ENCODE data around the gene CEP112. TPM values are rescaled to one million over a fixed set of nuclear protein-coding genes. Genes with fewer than 3 reads are reported as not detected.

Gene CEP112
- total RNA-seq, 1 experiment from 2014 or later: 9.5 TPM

DNA sequence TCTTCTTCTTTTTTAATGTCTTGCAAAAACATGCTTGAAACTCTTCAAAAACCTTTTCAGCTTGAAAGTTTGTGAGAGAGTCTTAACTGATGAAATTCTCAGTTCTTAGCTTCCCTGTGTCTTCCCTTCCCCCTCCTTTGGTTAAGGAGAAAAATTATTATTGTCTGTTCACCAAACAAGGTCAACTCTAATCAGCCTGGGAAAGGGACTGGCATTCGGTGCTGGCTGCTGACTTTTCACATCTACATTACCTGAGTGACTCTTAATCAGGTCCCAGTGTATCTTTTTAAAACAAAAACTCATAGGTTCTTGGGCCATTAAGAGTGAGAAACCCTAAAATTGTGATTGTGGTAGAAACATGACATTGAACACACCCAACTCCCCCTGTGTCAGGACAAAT lies 591.4 kb downstream of the CEP112 start:
- intact Hi-C loops (cut with micrococcal nuclease; ENCODE audit: unreplicated experiment) (no loop called here), in situ Hi-C loops (cut with HindIII; ENCODE audit: low pct_unique_long_range_greater_than_20kb, low sequenced_read_pairs) (no loop called here)
- BruUV-seq (replicated peaks): no TSS peak
- Histone ChIP-seq H3K4me3 (ENCODE audit: low read depth in 2 of 2, low read length in 2 of 2) (no peak overlapping the region), H3K27ac (ENCODE audit: low read length) (no peak overlapping the region), H3K9me3 (ENCODE audit: control insufficient read depth, insufficient read depth, low read depth, low read length) (no peaks in the 10 kb centered on the region), H3K36me3 (ENCODE audit: control insufficient read depth, insufficient read depth, low read length) (no peaks in the 10 kb centered on the region), H3K4me1 (ENCODE audit: control insufficient read depth, insufficient read depth, low read length) (no peaks in the 10 kb centered on the region), H3K27me3 (ENCODE audit: control insufficient read depth, insufficient read depth, low read length) (no peaks in the 10 kb centered on the region)
- no peak for DNase-seq (ENCODE audit: low read depth, low spot score)
- no peak for ATAC-seq
- CTCF ChIA-PET: no interaction called here
- TF ChIP-seq TCF7L2 (IDR thresholded peaks at IDR 0.05; ENCODE audit: low read depth, low read length) (no peak), SIN3A (IDR thresholded peaks at IDR 0.05; ENCODE audit: borderline replicate concordance, insufficient read depth, low read depth, low read length) (no peak), POLR2AphosphoS5 (IDR thresholded peaks at IDR 0.05; ENCODE audit: low read depth, low read length) (no peak)
- TF ChIP-seq, protein P1, sequence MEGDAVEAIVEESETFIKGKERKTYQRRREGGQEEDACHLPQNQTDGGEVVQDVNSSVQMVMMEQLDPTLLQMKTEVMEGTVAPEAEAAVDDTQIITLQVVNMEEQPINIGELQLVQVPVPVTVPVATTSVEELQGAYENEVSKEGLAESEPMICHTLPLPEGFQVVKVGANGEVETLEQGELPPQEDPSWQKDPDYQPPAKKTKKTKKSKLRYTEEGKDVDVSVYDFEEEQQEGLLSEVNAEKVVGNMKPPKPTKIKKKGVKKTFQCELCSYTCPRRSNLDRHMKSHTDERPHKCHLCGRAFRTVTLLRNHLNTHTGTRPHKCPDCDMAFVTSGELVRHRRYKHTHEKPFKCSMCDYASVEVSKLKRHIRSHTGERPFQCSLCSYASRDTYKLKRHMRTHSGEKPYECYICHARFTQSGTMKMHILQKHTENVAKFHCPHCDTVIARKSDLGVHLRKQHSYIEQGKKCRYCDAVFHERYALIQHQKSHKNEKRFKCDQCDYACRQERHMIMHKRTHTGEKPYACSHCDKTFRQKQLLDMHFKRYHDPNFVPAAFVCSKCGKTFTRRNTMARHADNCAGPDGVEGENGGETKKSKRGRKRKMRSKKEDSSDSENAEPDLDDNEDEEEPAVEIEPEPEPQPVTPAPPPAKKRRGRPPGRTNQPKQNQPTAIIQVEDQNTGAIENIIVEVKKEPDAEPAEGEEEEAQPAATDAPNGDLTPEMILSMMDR (IDR thresholded peaks at IDR 0.05): no peak
- TF ChIP-seq, protein P2, sequence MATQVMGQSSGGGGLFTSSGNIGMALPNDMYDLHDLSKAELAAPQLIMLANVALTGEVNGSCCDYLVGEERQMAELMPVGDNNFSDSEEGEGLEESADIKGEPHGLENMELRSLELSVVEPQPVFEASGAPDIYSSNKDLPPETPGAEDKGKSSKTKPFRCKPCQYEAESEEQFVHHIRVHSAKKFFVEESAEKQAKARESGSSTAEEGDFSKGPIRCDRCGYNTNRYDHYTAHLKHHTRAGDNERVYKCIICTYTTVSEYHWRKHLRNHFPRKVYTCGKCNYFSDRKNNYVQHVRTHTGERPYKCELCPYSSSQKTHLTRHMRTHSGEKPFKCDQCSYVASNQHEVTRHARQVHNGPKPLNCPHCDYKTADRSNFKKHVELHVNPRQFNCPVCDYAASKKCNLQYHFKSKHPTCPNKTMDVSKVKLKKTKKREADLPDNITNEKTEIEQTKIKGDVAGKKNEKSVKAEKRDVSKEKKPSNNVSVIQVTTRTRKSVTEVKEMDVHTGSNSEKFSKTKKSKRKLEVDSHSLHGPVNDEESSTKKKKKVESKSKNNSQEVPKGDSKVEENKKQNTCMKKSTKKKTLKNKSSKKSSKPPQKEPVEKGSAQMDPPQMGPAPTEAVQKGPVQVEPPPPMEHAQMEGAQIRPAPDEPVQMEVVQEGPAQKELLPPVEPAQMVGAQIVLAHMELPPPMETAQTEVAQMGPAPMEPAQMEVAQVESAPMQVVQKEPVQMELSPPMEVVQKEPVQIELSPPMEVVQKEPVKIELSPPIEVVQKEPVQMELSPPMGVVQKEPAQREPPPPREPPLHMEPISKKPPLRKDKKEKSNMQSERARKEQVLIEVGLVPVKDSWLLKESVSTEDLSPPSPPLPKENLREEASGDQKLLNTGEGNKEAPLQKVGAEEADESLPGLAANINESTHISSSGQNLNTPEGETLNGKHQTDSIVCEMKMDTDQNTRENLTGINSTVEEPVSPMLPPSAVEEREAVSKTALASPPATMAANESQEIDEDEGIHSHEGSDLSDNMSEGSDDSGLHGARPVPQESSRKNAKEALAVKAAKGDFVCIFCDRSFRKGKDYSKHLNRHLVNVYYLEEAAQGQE (IDR thresholded peaks at IDR 0.05; ENCODE audit: insufficient read depth in 1 of 2, low read depth in 2 of 2, low read length in 1 of 2): no peak
- POLR2A ChIA-PET: no interaction called here

- BruUV-seq (replicated peaks): no TSS peak
- H3K27me3 ChIP-seq (ENCODE audit: control insufficient read depth, insufficient read depth, low read length): no peaks in the 10 kb centered on the region
- in situ Hi-C loops (cut with HindIII; ENCODE audit: low pct_unique_long_range_greater_than_20kb, low sequenced_read_pairs) (no loop called here), intact Hi-C loops (cut with micrococcal nuclease; ENCODE audit: unreplicated experiment) (no loop called here)
- TF ChIP-seq, protein P1 (IDR thresholded peaks at IDR 0.05): no peak
- TF ChIP-seq TCF7L2 (IDR thresholded peaks at IDR 0.05; ENCODE audit: low read depth, low read length): no peak
- TF ChIP-seq, protein P2 (IDR thresholded peaks at IDR 0.05; ENCODE audit: insufficient read depth in 1 of 2, low read depth in 2 of 2, low read length in 1 of 2): no peak
- TF ChIP-seq POLR2AphosphoS5 (IDR thresholded peaks at IDR 0.05; ENCODE audit: low read depth, low read length): no peak
- no peak for TF ChIP-seq SIN3A (IDR thresholded peaks at IDR 0.05; ENCODE audit: borderline replicate concordance, insufficient read depth, low read depth, low read length)
- no peak overlapping the region for H3K4me3 ChIP-seq (ENCODE audit: low read depth in 2 of 2, low read length in 2 of 2)
- H3K9me3 ChIP-seq (ENCODE audit: control insufficient read depth, insufficient read depth, low read depth, low read length): no peaks in the 10 kb centered on the region
- no peaks in the 10 kb centered on the region for H3K4me1 ChIP-seq (ENCODE audit: control insufficient read depth, insufficient read depth, low read length)
- ChIA-PET CTCF (no interaction called here), POLR2A (no interaction called here)
- no peak overlapping the region for H3K27ac ChIP-seq (ENCODE audit: low read length)
- no peak for ATAC-seq
- no peak for DNase-seq (ENCODE audit: low read depth, low spot score)
- H3K36me3 ChIP-seq (ENCODE audit: control insufficient read depth, insufficient read depth, low read length): no peaks in the 10 kb centered on the region
These were observed 592.3 kb downstream of the CEP112 start for GRCh38 chr17:65599650-65600049.
